Activated effector memory CD4-positive, alpha-beta T cell treated with Interleukin-2 at 50 U/mL for 16 hours (primary cell): ENCODE results near the gene RUSC2.
"Not testable (repeated sequence)": the region's sequence is repeated elsewhere in the genome, so short reads cannot be mapped to it uniquely, and the experiment has no call there.

ENCODE experiments used
- DNase-seq: peaks from one replicate; pipeline ENCODE4 v3.0.0-alpha.2; 2020

Gene RUSC2, protein sequence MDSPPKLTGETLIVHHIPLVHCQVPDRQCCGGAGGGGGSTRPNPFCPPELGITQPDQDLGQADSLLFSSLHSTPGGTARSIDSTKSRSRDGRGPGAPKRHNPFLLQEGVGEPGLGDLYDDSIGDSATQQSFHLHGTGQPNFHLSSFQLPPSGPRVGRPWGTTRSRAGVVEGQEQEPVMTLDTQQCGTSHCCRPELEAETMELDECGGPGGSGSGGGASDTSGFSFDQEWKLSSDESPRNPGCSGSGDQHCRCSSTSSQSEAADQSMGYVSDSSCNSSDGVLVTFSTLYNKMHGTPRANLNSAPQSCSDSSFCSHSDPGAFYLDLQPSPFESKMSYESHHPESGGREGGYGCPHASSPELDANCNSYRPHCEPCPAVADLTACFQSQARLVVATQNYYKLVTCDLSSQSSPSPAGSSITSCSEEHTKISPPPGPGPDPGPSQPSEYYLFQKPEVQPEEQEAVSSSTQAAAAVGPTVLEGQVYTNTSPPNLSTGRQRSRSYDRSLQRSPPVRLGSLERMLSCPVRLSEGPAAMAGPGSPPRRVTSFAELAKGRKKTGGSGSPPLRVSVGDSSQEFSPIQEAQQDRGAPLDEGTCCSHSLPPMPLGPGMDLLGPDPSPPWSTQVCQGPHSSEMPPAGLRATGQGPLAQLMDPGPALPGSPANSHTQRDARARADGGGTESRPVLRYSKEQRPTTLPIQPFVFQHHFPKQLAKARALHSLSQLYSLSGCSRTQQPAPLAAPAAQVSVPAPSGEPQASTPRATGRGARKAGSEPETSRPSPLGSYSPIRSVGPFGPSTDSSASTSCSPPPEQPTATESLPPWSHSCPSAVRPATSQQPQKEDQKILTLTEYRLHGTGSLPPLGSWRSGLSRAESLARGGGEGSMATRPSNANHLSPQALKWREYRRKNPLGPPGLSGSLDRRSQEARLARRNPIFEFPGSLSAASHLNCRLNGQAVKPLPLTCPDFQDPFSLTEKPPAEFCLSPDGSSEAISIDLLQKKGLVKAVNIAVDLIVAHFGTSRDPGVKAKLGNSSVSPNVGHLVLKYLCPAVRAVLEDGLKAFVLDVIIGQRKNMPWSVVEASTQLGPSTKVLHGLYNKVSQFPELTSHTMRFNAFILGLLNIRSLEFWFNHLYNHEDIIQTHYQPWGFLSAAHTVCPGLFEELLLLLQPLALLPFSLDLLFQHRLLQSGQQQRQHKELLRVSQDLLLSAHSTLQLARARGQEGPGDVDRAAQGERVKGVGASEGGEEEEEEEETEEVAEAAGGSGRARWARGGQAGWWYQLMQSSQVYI (N-terminal part only)

DNA sequence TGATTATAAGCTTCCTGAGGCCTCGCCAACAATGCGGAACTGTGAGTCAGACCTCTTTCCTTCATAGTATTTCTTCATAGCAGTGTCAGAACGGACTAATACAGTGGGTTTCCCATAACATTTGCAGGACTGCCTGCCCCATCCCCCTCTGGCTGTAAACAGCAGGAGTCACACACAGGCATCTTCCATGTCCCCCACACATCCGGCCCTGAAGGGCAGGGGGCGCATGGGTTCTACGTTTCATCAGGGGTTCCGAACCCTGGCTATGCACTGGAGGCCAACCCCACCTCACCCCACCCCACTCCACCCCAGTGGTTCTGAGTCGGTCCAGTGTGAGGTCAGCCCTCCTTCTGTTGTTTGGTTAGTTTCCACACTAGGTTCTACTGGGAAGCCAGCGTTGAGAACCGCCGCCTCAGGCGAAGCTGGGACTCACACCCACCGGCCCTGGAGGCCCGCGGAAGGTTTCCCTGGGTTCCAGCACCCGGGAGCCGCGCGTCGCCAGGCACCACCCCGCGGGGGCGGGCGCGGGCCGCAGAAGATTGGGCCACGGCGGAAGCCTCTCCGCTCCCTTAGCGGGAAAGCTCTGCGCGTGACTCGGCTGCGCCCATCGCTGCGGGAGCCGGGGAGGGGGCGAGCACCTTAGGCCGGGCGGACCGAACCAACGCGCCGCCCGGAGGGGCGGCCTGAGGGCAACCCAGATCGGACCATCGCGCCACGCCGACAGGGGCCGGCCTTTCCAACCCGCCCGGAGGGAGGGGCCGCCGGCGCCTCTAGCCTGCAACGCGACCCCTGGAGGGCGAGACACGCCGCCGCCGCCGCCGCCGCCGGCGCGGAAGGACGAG, at the start of gene RUSC2:
RUSC2 (plus strand) TSS at position 799 of the 842 bp plus-strand sequence. CDS start 56,411 bp downstream, outside the sequence.
- DNase-seq, result peak; percentile 6

DNA sequence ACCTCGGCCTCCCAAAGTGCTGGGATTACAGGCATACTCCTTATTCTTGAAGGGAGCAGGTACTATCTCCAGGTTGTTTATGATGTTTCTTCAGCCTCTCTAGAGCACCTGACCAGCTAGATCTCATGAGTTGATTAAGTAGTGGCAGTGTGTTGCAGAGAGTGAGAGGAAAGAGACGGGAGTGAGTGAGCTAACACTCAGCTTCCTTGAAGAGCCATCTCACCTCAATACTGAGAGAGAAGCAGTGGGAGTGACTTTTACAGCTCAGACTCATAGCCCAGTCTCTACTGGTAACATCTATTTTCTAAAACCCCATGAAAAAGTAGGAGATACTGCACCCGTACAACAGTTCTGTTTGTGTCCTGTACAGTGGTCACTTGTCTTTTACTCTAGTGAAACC, 43.9 kb upstream of the RUSC2 start:
- no peak for DNase-seq

DNA sequence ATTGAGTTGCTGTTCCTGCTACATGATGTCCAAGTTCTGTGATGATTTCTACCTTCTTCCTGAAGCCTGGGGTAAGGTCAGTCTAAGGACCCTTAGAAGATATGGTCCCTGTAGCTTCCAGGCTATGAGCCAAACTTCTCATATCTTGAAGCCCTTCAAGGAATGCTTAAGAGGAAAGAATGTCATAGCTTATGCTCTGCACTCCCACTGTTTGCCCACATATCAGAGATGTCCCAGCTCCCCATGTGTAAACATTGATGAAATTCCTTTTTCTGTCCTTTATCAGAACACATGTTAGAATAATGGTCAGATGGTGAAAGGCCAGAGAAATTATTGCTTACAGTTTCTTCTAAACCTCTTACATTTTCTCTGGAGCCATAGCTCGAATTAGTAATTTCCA, 41.4 kb upstream of the RUSC2 start:
- no peak for DNase-seq

DNA sequence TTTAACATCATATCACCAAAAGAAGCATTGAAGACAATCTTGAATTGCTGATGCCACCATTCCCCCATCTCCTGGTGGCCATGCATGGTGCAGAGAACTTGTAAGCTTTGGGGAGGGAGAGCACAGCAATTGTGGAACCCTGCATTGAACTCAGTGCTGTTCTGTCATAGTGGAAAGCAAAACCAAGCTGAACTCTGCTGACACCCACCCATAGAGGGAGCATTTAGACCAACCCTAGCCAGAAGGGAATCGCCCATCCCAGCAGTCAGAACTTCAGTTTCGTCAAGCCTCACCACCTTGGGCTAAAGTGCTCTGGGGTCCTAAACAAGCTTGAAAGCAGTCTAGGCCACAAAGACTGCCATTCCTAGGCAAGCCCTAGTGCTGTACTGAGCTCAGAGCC, 37.4 kb upstream of the RUSC2 start:
- DNase-seq, result no peak

DNA sequence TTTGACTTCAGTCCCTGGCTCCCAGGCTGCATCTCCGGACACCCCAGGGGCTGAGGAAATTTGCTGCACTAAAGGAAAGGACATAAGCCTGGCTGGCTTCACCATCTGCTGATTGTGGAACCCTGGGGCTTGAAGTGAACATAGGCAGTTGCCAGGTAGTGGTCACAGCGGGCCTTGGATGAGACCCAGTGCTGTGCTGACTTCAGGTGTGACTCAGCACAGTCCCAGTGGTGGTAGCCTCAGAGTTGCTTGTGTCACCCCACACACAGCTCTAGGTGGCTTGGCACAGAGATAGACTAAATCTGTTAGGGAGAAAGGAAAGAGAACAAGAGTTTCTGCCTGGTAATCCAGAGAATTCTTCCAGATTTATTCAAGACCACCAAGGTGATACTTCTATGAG, 36.1 kb upstream of the RUSC2 start:
- DNase-seq, result no peak

DNA sequence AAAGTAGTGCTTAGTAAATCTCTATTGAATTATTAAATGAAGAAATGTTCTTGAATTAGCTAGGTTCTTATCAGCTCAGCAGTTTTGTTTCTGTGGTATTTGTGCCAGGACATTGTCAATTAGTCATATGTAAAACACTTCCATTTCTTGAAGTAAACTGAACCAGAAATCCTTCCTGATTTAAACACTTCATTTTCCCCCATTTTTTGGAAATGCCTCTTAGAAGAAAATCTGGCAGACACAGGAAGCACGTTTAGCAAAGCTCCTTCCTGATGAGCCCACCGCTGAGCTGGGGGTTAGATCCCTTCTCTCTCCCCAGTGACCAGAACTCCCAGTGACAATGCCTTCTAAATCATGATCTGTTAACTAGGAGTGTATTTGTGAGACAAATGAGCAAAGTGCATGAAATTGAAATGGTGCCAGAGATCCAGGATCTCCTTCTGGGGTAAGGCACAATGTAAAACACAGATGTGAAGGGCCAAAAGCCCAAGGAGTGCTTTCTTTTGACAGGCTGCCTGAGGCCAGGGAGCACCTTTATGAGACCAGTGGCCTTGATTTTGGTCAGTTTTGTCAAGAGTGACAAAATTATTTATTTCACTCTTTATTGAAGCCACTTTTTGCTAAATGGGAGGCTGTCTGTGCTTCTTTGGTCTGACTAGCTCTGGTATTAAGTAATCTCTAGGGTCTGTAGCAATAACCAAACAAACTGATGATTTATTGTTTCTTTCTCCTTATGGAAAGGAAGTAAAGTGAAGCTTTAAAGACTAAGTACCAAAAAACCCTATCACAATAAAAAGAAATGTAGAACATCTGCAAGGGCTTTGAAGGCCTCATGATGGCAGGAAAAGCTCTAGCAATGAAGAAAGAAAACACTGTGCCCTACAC, 25.5 kb upstream of the RUSC2 start:
- DNase-seq, result no peak

DNA sequence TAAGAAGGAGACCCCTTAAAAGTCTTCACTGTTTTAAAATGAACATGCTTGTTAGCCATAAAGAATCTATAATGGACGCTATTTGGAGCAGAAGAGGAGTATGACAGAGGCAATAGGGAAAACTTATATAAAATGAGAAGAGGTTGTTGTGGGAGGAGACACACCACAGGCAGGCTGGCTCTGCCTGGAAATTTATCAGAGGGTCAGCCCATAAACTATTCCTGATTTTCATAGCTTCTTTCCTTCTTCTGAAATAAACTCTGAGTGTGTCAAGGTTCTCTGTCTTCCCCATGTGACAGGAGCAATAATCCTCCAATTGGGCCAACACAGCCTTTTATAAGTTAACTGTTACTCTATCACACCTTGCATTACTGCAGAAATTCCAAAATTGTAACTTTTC, 19.6 kb upstream of the RUSC2 start:
- DNase-seq, result no peak

DNA sequence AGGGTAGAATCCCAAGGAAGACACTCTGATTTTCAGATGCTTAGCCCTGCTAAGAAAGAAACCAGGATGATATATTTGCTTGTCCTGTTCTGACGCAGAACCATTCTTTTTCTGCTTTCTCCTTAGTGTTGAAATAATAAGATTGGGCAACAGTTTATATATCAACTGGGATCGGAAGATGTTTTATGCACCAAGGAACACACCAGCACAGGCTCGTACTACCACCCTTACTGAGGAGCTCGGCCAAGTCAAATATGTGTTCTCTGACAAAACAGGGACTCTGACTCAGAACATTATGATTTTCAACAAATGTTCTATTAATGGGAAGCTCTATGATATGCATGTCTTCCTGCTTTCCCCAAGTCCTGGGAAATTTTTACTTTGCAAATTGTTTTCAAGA, 19.0 kb upstream of the RUSC2 start:
- DNase-seq, result no peak

DNA sequence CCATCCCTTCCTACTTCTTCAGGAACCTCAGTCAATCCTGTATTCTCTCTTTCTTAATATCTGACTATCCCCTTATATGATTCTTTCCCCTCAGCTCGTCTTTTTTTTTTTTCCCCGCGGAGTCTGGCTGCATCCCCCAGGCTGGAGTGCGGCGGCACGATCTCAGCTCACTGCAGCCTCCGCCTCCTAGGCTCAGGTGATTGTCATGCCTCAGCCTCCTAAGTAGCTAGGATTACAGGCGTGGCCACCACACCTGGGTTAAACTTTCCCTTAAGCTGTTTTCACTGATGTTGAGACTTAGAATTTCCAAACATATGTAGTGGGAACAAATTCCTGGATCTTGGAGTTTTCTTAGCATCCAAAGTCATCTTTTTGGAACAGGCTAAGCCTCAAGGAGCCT, 13.3 kb upstream of the RUSC2 start:
- DNase-seq, result no peak

DNA sequence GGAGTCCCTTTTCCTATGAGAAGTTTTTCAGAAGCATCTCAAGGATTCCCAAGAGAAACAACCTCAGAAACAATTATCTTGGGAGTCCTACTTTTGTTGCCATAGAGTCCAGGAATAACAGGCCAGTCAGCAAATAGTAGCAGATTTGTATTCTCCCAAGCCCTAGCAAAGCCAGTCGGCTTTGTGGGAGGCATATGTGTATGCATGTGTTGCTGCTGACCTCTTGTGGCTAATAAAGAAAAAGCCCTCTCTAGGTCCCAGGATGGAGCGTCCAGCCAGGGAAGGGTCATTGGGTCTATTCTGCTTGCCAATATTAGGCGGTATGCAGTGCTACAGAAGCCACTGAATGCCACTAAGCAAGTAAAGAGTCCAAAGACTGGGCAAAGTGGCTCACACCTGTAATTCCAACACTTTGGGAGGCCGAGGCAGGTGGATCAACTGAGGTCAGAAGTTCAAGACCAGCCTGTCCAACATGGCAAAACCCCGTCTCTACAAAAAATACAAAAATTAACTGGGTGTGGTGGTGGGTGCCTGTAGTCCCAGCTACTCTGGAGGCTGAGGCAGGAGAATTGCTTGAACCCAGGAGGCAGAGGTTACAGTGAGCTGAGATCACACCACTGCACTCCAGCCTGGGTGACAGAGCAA, 12.6 kb upstream of the RUSC2 start:
- DNase-seq, result not testable (repeated sequence)

DNA sequence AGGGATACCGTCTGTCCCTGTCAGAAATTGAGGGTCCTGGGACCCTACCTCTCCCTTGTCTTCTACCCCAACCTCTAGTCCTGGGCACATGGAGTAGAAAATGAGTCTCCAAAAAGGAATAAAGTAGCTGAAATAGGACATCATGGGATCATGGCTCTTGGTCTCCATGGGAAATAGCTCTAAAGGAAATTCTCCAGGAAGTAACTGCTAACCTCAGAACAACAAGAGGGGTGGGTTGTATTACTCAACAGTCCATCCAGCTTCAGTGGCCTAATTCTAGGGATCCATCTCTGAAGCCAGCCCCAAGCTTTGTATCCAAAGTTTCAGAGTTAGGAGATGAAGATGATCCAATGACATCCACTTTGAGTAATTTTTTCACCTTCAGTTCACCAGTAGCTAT, 11.0 kb upstream of the RUSC2 start:
- no peak for DNase-seq

DNA sequence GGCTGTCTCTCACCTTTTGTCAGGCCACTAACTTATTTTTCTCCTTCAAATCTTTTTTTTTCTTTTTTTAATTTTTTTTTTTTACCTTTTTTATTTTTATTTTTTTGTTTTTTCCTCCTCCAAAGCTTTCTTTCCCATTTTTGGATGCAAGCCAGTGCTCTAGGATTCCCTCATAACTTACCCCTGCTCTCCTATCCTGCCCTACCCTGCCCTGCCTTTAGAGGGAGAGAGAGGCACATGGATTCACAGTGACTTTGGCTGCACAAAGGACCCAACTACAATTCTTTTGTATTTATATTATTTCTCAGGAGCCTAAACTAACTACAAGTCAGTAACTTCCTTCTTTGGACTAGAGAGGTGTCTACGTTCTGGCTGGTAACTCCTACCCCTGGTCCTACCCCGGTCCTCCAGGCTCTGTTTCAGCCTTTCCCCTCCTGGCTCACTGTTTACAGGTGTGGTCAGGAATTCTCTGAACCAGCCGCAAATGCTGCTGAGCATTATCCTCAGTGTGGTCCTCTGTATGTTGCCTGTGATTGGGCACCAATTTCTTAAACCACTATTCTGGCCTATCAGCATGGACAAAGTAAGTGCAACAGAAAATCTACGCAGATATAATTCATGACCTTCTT, 8.4 kb upstream of the RUSC2 start:
- DNase-seq, result no peak

DNA sequence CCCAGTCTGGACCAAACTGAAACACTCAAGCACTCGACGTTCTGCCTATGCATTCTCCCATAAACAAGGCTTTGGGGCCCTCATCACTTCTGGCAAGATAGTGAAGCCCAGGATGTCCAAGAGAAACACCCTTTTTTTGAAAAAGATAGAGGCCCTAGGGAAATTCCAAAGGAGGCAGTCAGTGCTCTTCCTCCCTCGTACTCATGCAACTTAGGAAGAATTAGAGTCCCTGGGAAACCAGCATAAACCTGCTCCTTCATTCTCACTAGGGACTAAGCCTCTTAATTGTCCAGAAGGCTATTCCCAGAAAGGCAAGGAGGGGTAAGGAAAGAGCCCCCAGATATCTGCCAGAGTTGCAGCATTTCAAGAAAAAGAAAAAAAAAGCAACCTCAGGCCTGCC, 7.8 kb upstream of the RUSC2 start:
- DNase-seq, result no peak

DNA sequence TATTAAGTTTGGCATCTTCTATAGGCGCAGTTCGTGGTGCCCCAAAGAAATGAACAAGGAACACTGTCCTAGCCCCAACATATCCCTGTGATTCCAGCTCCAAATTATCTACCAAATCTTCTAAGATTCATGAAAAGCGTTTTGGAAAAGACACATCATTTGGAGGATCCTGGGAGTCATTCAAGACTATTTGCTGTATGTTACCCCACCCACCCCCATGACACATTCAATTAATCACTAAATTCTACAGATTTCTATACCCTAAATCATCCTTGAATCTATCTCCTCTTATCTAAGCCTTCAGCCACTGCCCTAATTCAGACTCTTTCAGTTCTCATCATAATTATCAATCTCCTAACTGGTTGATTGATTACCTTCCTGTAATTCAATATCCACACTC, 5.5 kb upstream of the RUSC2 start:
- no peak for DNase-seq

DNA sequence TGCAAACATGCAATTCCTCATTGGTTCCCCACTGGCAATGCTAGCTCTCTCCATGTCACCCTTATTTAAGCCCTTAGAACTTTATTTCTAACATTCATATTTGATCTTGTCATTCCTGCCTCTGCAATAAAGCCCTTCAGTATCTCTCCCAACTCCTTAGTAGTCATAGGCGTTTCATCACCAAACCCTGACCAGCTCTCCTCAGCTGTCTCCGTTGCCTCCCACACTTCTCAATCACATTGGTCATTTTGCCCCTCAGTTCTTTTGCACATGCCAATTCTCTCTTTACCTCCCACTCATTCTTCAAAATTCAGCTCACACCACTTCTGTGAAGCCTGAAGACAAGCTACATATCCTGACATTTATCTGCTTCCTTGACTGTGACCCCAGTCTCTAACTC, 2.8 kb upstream of the RUSC2 start:
- no peak for DNase-seq

DNA sequence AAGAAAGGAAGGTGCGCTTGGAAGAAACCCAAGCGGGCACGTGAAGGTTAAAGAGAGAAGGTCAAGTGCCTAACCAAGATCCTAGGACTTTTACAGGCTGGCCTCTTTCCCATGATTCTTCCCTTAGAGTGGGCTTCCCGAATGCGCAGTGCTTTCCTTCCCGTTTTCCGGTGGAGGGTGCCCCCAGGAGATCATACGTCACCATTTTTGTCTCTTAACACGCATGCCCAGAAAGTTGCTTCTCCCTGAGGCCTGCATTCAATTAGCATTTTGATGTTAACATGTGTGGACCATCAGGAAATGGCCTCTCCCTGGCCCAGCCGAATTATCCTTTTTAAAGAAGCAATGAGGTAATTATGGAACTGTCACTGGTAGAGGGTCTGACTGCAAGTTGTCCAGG, 1.9 kb upstream of the RUSC2 start:
- DNase-seq, result no peak

DNA sequence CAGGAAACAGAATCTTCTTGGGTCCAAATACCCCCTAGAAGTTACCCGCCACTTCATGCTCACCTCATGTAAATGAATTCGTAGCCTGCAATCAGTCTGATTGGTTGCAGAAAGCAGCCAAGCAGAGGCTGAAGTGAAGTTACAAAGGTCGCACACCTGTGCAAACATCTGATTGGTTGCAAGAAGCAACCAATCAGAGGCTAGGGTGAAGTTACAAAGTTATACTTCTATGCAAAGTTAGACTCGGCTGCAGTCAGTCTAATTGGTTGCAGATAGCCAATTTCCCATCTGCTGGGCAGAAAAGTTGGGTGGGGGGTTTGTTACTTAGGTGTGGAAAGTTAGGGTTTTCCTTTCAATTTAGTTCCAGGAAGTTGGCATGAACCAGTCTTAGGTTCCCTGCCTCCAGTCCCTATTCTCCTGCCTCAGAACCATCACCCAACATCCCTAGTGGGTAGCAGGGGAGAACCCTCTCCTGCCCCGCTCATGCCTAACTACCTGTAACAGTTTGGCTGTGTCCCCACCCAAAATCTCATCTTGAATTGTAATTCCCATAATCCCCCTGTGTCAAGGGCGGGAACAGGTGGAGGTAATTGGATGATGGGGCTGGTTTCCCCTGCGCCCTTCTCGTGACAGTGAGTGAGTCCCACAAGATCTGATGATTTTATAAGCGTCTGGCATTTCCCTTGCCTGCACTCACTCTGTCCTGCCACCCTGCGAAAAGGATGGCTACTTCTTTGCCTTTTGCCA, 1.2 kb upstream of the RUSC2 start:
- no peak for DNase-seq

DNA sequence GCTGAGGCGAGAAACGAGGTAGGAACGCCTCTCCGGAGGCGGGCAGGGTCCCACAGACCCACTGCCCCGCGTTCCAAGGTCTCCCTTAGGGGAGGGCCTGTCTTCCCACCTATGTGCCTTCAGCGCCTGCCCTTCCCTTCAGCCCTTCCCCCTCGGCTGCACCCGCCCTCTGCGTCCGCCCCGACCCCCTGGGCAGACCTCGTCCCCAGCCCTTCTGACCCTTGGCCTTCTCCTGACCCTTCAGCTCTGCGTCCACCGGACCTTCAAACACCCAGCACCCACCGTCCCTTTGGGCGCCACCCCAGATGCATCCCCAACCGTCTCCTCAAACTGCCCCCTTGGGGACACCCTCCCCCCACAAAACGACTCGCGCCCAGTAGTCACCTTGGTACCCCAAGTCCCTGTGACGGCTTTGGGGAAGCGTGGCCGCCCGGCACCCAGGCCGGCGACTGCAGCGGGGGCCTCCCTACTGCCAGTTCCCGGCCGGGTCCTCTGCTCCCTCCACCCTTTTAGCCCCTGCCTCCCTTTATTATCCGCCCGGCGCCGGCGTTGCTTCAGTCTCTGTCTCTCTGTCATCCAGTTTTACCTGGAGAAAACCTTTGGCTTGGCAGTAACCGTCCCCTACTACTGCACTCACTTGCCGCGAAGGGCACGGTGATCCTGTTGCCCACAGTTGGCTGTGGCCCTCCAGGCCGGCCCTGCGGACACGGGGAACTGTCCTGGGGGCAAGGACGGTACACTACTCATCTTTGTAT, 421 bp downstream of the RUSC2 start:
- no peak for DNase-seq
